Raji (cell line): ENCODE measurements around the gene MAP2K2.
A peak's percentile ranks its signal among the peaks of the same experiment; 100 is the strongest.

Experiments used
- POLR2A ChIP-seq: IDR thresholded peaks from 2 replicates; pipeline ENCODE4 v1.6.1; 2011; ENCODE audit warnings: low read depth, low read length, control low read depth; ENCODE audit not compliant: insufficient read depth

Gene MAP2K2

GRCh38 chr19:4093643-4094175 is 30.2 kb downstream of the MAP2K2 start:
- no peak for TF ChIP-seq POLR2A

GRCh38 chr19:4090356-4091220 is 33.3 kb downstream of the MAP2K2 start:
- TF ChIP-seq POLR2A: no peak

- no peak for TF ChIP-seq POLR2A
Measured at GRCh38 chr19:4089946-4090345, 34.0 kb downstream of the MAP2K2 start.

DNA sequence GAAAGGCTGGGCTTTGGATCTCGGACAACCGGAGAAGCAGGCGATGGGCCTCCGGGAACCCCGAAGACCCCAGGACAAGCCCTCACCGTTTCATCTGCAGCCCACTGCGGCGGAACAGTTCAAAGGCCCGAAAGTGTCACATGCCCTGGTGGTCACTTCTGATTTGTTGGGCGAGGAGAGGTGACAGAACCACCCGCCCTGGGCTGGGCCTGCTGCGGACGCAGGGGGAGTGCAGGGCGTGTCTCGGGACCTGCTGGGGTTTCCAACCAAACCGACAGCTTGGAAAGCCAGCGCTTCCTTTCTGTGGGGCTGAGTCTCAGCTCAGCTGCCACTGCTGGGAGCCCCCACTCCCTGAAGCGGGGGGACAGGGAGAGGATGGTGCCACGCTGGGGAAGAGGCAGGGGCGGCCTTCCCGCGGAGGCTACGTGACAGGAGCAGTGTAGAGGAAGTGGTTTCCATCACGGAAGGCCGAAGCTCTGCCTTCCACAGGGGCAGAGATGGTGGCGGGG is 34.5 kb downstream of the MAP2K2 start:
- no peak for TF ChIP-seq POLR2A

GRCh38 chr19:4088975-4089374 is 34.9 kb downstream of the MAP2K2 start:
- TF ChIP-seq POLR2A: no peak

DNA sequence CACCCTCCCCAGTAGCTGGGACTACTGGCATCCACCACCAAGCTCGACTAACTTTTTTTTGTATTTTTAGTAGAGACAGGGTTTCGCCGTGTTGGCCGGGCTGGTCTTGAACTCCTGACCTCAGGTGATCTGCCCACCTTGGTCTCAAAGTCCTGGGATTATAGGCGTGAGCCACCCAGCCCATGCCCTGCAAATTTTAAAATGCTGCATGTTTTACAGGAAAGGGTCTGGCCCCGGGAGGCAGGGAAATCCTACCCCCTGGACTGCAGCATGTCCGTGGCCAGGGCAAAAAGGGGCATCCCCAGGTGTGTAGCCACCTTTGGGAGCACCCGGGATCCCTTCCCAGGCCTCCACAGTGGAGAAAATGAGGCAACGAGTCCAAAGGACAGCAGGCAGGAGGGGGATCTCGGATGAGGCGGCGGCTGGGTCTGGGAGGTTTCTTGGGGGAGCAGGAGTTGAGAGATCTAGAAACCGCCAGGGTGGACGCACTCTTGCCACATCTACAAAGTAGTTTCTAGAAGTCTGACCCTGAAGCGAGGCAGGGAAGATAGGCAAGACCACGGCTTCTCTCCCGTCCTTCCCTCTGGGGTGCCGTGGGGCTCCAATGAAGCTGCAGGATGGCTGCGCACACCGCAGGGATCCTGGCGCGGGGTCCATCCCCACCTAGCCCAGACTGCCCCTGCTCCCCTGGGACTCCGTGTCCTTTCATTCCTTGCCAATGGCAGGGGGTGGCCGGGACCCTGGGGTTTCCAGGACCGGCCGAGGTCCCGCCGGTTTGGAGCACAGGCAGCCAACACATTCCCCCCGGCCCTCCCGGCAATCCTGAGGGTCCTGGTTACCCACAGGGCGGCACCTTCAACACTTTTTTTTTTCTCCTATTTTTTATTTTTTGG is 35.9 kb downstream of the MAP2K2 start:
- TF ChIP-seq POLR2A: no peak

DNA sequence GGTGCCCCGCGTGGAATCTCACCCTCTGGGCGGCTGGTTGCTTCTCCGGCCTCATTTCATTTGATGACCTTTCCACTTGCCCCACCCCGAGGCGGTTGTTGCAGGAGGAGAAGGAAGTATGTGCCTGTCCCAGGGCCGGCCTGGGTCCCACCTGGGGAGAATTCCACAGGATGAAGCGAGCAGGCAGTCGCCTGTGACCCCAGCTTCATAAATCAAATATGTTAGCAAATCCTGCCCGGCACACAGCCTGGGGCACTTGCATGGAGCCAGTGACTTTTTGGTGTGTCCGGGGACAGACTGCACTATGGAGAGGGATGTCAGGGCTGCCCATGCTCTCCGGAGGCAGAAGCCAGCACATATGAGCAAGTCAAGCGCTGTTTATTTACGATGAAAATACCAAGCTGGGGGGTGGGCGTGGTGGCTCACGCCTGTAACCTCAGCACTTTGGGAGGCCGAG is 37.5 kb downstream of the MAP2K2 start:
- TF ChIP-seq POLR2A: no peak

- TF ChIP-seq POLR2A: no peak
Measured at GRCh38 chr19:4084547-4084877, 39.4 kb downstream of the MAP2K2 start.

- no peak for TF ChIP-seq POLR2A
Measured at GRCh38 chr19:4083677-4084546, 40.0 kb downstream of the MAP2K2 start.

GRCh38 chr19:4082172-4082571 is 41.8 kb downstream of the MAP2K2 start:
- no peak for TF ChIP-seq POLR2A

DNA sequence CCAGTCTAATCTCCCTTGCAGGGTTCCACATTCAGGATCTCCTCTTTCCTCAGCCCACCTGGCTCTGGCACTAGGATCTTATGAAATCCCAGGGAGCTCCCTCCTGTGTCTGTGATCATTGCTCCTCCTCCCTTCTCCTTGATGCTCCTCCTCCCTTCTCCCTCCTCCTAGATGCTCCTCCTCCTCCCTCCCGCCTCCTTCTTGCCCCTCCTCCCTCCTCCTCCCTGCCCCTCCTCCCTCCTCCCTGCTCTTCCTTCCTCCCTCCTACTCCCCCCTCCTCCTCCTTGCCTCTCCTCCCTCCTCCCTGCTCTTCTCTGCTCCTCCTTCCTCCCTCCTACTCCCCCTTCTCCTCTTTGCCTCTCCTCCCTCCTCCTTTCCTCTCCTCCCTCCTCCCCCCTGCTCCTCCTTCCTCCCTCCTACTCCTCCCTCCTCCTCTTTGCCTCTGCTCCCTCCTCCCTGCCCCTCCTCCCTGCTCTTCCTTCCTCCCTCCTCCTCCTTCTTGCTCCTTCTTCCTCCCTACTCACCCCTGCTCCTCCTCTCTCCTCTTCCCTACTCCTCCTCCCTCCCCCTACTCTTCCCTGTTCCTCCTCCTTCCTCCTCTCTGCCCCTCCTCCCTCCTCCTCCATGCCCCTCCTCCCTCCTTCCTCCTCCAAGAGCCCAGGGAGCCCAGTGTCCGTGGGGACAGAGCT is 42.3 kb downstream of the MAP2K2 start:
- no peak for TF ChIP-seq POLR2A

- no peak for TF ChIP-seq POLR2A
Measured at GRCh38 chr19:4080473-4080872, 43.4 kb downstream of the MAP2K2 start.

DNA sequence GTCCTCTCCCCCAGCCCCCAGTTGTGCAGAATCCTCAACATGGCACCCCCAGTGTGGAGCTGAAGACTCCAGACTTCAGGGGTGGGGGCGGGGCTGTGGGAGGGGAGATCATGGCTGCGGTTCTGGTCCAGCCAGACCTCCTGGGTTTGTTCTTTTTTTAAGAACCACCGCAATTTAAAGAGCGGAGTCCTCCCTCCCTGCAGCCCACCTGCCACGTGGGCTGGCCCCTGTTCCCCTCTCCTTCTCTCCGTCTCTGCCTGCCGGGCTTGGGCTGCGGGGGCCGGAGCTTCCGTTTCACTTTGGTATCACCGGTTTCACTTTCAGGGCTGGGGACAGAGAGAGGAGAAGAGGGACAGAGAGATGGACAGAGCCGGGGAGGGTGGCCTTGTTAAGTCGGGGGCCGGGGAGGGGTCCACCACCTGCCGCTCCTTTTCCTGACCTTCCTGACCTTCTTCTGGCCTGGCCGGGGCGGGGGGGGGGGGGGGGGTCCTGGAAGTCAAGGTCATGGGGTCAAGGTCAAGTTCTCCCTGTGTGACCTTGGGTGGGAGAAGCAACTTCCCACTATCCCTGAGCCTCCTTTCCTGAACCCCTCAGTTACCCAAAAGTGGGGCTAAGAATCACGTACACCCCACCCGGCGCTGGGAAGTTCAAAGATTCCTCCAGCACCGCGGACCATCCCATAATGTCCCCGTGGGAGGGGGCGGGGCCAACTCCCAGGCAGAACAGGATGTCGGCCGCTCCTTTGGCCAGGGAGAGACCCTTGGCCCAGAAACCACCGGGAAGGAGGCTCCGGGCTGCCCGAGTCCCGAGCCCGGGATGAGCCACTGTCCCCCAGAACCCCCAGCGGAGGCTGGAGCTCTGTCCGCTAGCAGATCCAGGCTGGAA is 45.9 kb downstream of the MAP2K2 start:
- peak; percentile 43 for TF ChIP-seq POLR2A

GRCh38 chr19:4077007-4077374 is 46.9 kb downstream of the MAP2K2 start:
- no peak for TF ChIP-seq POLR2A

DNA sequence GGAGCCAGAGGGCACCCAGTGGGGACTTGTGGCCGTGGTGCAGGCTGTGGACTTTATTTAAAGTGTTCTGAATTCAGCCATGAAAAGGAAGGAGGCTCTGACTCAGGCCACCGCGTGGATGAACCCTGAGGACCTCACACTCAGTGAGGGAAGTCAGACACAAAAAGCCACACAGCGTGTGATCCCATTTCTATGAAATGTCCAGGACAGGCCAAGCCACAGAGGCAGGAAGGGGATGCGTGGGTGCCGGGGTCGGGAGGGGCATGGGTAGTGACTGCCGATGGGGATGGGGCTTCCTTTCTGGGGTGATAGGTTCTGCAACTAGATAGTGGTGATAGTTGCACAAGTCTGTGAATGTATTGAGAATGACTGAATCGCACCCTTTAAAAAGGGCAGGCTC is 48.5 kb downstream of the MAP2K2 start:
- TF ChIP-seq POLR2A: no peak
